SH-SY5Y (cell line): ENCODE measurements around the gene CLEC7A.

ENCODE experiments used
- GATA2 ChIP-seq: IDR thresholded peaks from 2 replicates; pipeline ENCODE4 v1.6.1; 2011; ENCODE audit warnings: mild to moderate bottlenecking, low read depth, low read length
- GATA3 ChIP-seq: IDR thresholded peaks from 2 replicates; pipeline ENCODE4 v1.6.1; 2011; ENCODE audit warnings: low read depth, mild to moderate bottlenecking, low read length, moderate library complexity

- no peak for TF ChIP-seq GATA2
- TF ChIP-seq GATA3, result no peak
These were observed at the start of gene CLEC7A for GRCh38 chr12:10130042-10130441.
